ENCODE results near the gene CERS6. TPM values are rescaled to one million over a fixed set of nuclear protein-coding genes. Genes with fewer than 3 reads are reported as not detected.

Gene CERS6
- total and polyA plus RNA-seq, 4 donors: 4.3 to 10.6 (median 6.4) TPM

DNA sequence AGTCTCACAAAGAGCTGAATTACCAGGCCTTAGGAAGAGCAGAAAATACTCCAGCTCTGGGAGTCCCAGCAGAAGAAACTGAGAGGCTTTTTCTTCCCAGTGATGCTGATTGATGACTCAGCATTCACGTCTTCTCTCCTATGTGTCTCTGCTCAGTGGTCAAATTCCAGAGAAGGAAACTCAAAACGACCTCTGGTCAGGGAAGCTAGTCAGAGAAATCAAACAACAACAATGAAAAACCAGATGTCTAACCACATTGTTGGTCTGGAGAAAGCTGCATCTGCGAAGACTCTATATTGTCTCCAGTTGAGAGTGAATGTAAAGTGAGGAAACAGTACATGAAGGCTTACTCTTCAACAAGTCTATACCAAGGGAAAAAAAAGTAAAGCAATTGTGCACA lies 28.6 kb upstream of the CERS6 start:
- ATAC-seq (ENCODE audit: low FRiP score) (no peak), DNase-seq (no peak)
- Histone ChIP-seq H3K4me3 (ENCODE audit: low read length in 2 of 2) (no peak overlapping the region), H3K36me3 (ENCODE audit: control insufficient read depth in 1 of 2, insufficient read depth in 2 of 2, low read length in 1 of 2) (no peaks in the 10 kb centered on the region), H3K9me3 (ENCODE audit: control insufficient read depth, low read length) (no peaks in the 10 kb centered on the region), H3K4me1 (ENCODE audit: control insufficient read depth in 1 of 2, insufficient read depth in 2 of 2, low read length in 2 of 2) (no peaks in the 10 kb centered on the region), H3K27ac (ENCODE audit: low read depth in 1 of 2, low read length in 2 of 2) (no peak overlapping the region), H3K27me3 (ENCODE audit: control insufficient read depth in 1 of 2, insufficient read depth in 2 of 2, low read length in 1 of 2) (no peaks in the 10 kb centered on the region)
- WGBS, 2 donors: 55 to 60% methylated on average over 3 of the region's 3 CpGs
- intact Hi-C loops (cut with DNase I): no loop called here

GRCh38 chr2:168428431-168428830 lies 27.6 kb upstream of the CERS6 start:
- H3K4me3 ChIP-seq (ENCODE audit: low read length in 2 of 2): no peak overlapping the region
- H3K36me3 ChIP-seq (ENCODE audit: control insufficient read depth in 1 of 2, insufficient read depth in 2 of 2, low read length in 1 of 2): no peaks in the 10 kb centered on the region
- no peak for ATAC-seq (ENCODE audit: low FRiP score)
- DNase-seq: no peak
- no peak overlapping the region for H3K27ac ChIP-seq (ENCODE audit: low read depth in 1 of 2, low read length in 2 of 2)
- intact Hi-C loops (cut with DNase I): no loop called here
- WGBS, 2 donors: 75 to 79% methylated on average over 3 of the region's 3 CpGs
- H3K4me1 ChIP-seq (ENCODE audit: control insufficient read depth in 1 of 2, insufficient read depth in 2 of 2, low read length in 2 of 2): no peaks in the 10 kb centered on the region
- H3K27me3 ChIP-seq (ENCODE audit: control insufficient read depth in 1 of 2, insufficient read depth in 2 of 2, low read length in 1 of 2): no peaks in the 10 kb centered on the region
- H3K9me3 ChIP-seq (ENCODE audit: control insufficient read depth, low read length): no peaks in the 10 kb centered on the region

DNA sequence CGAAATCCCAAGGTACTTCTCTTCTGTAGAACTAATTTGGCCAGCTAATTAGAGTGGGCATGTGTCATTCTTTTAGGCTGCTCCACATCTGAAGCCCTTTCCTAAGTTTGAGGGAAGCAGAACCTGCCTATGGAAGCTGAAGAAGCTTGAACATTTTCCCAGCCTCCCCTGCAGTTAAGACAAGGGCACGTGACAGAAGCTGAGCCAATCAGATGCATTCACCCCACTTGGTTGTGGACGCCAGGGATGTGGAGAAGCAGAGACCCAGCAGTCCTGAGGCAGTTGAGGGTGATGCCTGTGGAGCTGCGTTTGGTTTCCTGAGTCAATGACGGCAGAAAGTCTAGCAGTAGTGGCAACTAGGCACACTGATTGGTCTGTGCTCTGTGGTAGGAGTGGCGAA lies 26.1 kb upstream of the CERS6 start:
- intact Hi-C loops (cut with DNase I): no loop called here
- H3K9me3 ChIP-seq (ENCODE audit: control insufficient read depth, low read length): no peaks in the 10 kb centered on the region

DNA sequence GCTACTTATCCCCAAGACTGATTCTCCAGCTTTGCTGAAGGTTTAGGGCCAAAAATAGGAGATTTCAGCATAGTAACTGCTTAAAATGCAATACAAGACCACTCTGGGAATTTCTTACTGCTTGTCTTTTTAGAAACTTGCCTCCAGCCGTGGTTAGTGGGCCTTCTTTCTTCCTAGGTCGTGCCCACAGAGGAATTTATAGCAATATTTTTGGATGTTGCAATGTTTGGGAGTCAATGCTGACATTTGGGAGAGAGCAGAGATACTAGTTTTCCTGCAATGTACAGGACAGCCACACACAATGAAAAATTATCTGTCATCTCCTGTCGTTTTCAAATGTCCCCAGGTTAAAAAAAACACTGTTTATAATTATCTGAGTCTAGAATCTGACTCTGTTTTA lies 25.6 kb upstream of the CERS6 start:
- Histone ChIP-seq H3K9me3 (ENCODE audit: control insufficient read depth, low read length) (no peaks in the 10 kb centered on the region), H3K27ac (ENCODE audit: low read depth in 1 of 2, low read length in 2 of 2) (no peak overlapping the region), H3K4me1 (ENCODE audit: control insufficient read depth in 1 of 2, insufficient read depth in 2 of 2, low read length in 2 of 2) (no peaks in the 10 kb centered on the region), H3K4me3 (ENCODE audit: low read length in 2 of 2) (no peak overlapping the region), H3K36me3 (ENCODE audit: control insufficient read depth in 1 of 2, insufficient read depth in 2 of 2, low read length in 1 of 2) (no peaks in the 10 kb centered on the region), H3K27me3 (ENCODE audit: control insufficient read depth in 1 of 2, insufficient read depth in 2 of 2, low read length in 1 of 2) (no peaks in the 10 kb centered on the region)
- DNase-seq (no peak), ATAC-seq (ENCODE audit: low FRiP score) (no peak)
- WGBS, 2 donors: 43 to 52% methylated on average over 3 of the region's 3 CpGs
- intact Hi-C loops (cut with DNase I): no loop called here

More for the DNA sequence above, 26.1 kb upstream of the CERS6 start:
- Histone ChIP-seq H3K27me3 (ENCODE audit: control insufficient read depth in 1 of 2, insufficient read depth in 2 of 2, low read length in 1 of 2) (no peaks in the 10 kb centered on the region), H3K4me3 (ENCODE audit: low read length in 2 of 2) (no peak overlapping the region), H3K4me1 (ENCODE audit: control insufficient read depth in 1 of 2, insufficient read depth in 2 of 2, low read length in 2 of 2) (no peaks in the 10 kb centered on the region), H3K27ac (ENCODE audit: low read depth in 1 of 2, low read length in 2 of 2) (no peak overlapping the region), H3K36me3 (ENCODE audit: control insufficient read depth in 1 of 2, insufficient read depth in 2 of 2, low read length in 1 of 2) (no peaks in the 10 kb centered on the region)
- ATAC-seq (ENCODE audit: low FRiP score) (no peak), DNase-seq (no peak)
- WGBS, 2 donors: 79 to 87% methylated on average over 6 of the region's 6 CpGs

- H3K27ac ChIP-seq (ENCODE audit: low read depth in 1 of 2, low read length in 2 of 2): no peak overlapping the region
- WGBS, 2 donors: 70 to 78% methylated on average over 1 of the region's 1 CpG
- H3K27me3 ChIP-seq (ENCODE audit: control insufficient read depth in 1 of 2, insufficient read depth in 2 of 2, low read length in 1 of 2): no peaks in the 10 kb centered on the region
- ATAC-seq (ENCODE audit: low FRiP score) (no peak), DNase-seq (no peak)
- H3K36me3 ChIP-seq (ENCODE audit: control insufficient read depth in 1 of 2, insufficient read depth in 2 of 2, low read length in 1 of 2): no peaks in the 10 kb centered on the region
- H3K9me3 ChIP-seq (ENCODE audit: control insufficient read depth, low read length): no peaks in the 10 kb centered on the region
- intact Hi-C loops (cut with DNase I): no loop called here
- H3K4me3 ChIP-seq (ENCODE audit: low read length in 2 of 2): no peak overlapping the region
- no peaks in the 10 kb centered on the region for H3K4me1 ChIP-seq (ENCODE audit: control insufficient read depth in 1 of 2, insufficient read depth in 2 of 2, low read length in 2 of 2)
These were observed 24.6 kb upstream of the CERS6 start for GRCh38 chr2:168431301-168432024.

DNA sequence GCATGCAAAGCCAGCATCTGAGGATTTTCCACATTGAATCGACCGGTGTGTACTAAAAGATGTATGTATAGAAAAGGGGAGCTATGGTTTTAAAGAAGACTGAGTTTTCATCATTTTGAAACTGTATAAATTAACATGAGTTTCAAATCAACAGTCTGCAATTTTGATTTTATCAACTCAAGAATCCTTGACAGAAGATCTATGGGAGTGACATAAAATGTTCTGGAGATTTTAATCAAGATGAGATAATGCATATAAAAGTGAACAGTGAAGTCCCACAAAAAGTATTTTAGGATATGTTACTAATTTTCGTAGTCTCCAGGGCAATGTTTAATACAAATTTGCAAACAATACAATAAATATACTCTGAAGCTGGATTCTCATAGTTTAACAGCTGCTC lies 24.0 kb upstream of the CERS6 start:
- H3K36me3 ChIP-seq (ENCODE audit: control insufficient read depth in 1 of 2, insufficient read depth in 2 of 2, low read length in 1 of 2): no peaks in the 10 kb centered on the region
- no peaks in the 10 kb centered on the region for H3K9me3 ChIP-seq (ENCODE audit: control insufficient read depth, low read length)
- WGBS, 2 donors: 68 to 78% methylated on average over 3 of the region's 3 CpGs
- intact Hi-C loops (cut with DNase I): no loop called here
- no peak overlapping the region for H3K4me3 ChIP-seq (ENCODE audit: low read length in 2 of 2)
- ATAC-seq (ENCODE audit: low FRiP score): no peak
- H3K27ac ChIP-seq (ENCODE audit: low read depth in 1 of 2, low read length in 2 of 2): no peak overlapping the region
- no peaks in the 10 kb centered on the region for H3K27me3 ChIP-seq (ENCODE audit: control insufficient read depth in 1 of 2, insufficient read depth in 2 of 2, low read length in 1 of 2)
- H3K4me1 ChIP-seq (ENCODE audit: control insufficient read depth in 1 of 2, insufficient read depth in 2 of 2, low read length in 2 of 2): no peaks in the 10 kb centered on the region
- no peak for DNase-seq

GRCh38 chr2:168432565-168433186 lies 23.4 kb upstream of the CERS6 start:
- 57 to 74% methylated on average over 3 of the region's 3 CpGs for WGBS, 2 donors
- H3K27me3 ChIP-seq (ENCODE audit: control insufficient read depth in 1 of 2, insufficient read depth in 2 of 2, low read length in 1 of 2): no peaks in the 10 kb centered on the region
- ATAC-seq (ENCODE audit: low FRiP score): no peak

GRCh38 chr2:168433527-168433926 lies 22.5 kb upstream of the CERS6 start:
- intact Hi-C loops (cut with DNase I): no loop called here
- ATAC-seq (ENCODE audit: low FRiP score) (no peak), DNase-seq (no peak)
- H3K27ac ChIP-seq (ENCODE audit: low read depth in 1 of 2, low read length in 2 of 2): no peak overlapping the region
- no peaks in the 10 kb centered on the region for H3K36me3 ChIP-seq (ENCODE audit: control insufficient read depth in 1 of 2, insufficient read depth in 2 of 2, low read length in 1 of 2)
- 64 to 71% methylated on average over 2 of the region's 2 CpGs for WGBS, 2 donors
- H3K27me3 ChIP-seq (ENCODE audit: control insufficient read depth in 1 of 2, insufficient read depth in 2 of 2, low read length in 1 of 2): no peaks in the 10 kb centered on the region
- no peaks in the 10 kb centered on the region for H3K9me3 ChIP-seq (ENCODE audit: control insufficient read depth, low read length)
- no peaks in the 10 kb centered on the region for H3K4me1 ChIP-seq (ENCODE audit: control insufficient read depth in 1 of 2, insufficient read depth in 2 of 2, low read length in 2 of 2)
- no peak overlapping the region for H3K4me3 ChIP-seq (ENCODE audit: low read length in 2 of 2)

More at GRCh38 chr2:168432565-168433186, 23.4 kb upstream of the CERS6 start:
- DNase-seq: no peak
- Histone ChIP-seq H3K36me3 (ENCODE audit: control insufficient read depth in 1 of 2, insufficient read depth in 2 of 2, low read length in 1 of 2) (no peaks in the 10 kb centered on the region), H3K9me3 (ENCODE audit: control insufficient read depth, low read length) (no peaks in the 10 kb centered on the region), H3K4me1 (ENCODE audit: control insufficient read depth in 1 of 2, insufficient read depth in 2 of 2, low read length in 2 of 2) (no peaks in the 10 kb centered on the region), H3K27ac (ENCODE audit: low read depth in 1 of 2, low read length in 2 of 2) (no peak overlapping the region), H3K4me3 (ENCODE audit: low read length in 2 of 2) (no peak overlapping the region)
- intact Hi-C loops (cut with DNase I): no loop called here

DNA sequence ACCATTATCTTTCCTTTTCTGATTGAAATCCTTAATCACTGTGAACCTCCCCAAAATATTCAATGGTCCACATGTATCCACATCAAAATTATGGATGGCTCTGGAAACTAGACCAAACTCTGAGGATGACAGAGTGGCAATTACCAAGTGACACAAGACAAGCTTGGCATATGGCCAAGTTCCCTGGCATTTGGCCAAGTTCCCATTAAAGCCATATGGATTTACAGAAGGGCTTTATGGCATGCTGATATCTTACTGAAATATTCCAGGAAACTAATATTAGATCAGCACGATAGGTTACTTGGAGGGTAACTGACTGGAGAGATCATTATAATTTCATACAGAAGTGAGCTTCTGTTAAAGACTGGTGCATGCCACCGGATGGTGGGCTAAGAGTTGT lies 21.9 kb upstream of the CERS6 start:
- 58 to 59% methylated on average over 2 of the region's 2 CpGs for WGBS, 2 donors
- no peak for DNase-seq
- no peak for ATAC-seq (ENCODE audit: low FRiP score)
- H3K36me3 ChIP-seq (ENCODE audit: control insufficient read depth in 1 of 2, insufficient read depth in 2 of 2, low read length in 1 of 2): no peaks in the 10 kb centered on the region
- H3K27ac ChIP-seq (ENCODE audit: low read depth in 1 of 2, low read length in 2 of 2): no peak overlapping the region
- no peak overlapping the region for H3K4me3 ChIP-seq (ENCODE audit: low read length in 2 of 2)
- no peaks in the 10 kb centered on the region for H3K9me3 ChIP-seq (ENCODE audit: control insufficient read depth, low read length)
- H3K4me1 ChIP-seq (ENCODE audit: control insufficient read depth in 1 of 2, insufficient read depth in 2 of 2, low read length in 2 of 2): no peaks in the 10 kb centered on the region
- H3K27me3 ChIP-seq (ENCODE audit: control insufficient read depth in 1 of 2, insufficient read depth in 2 of 2, low read length in 1 of 2): no peaks in the 10 kb centered on the region
- intact Hi-C loops (cut with DNase I): no loop called here
